Stomach (tissue), 9 donors: ENCODE data around the gene CYB5A. TPM values are rescaled to one million over a fixed set of nuclear protein-coding genes. Genes with fewer than 3 reads are reported as not detected.

ENCODE experiments used
- DNase-seq, 2 donors: peaks; one replicate each; pipeline versions ENCODE4 v3.0.0 to v3.0.0-alpha.2; 2013 to 2019
- H3K27ac ChIP-seq, 5 donors: fragments of 200-600 bp in 4 of 5; sonication (generic) in 4 of 5; one replicate each; pipeline ENCODE4 v1.5.1; 2013 to 2019; ENCODE audit warnings: mild to moderate bottlenecking in 1 of 5, moderate library complexity in 1 of 5
- H3K27me3 ChIP-seq, 3 donors: fragments of 200-600 bp; sonication (generic); one replicate each; pipeline ENCODE4 v1.5.1; 2017 to 2019; ENCODE audit warnings: mixed run types in 1 of 3
- H3K36me3 ChIP-seq, 4 donors: fragments of 200-600 bp; sonication (generic); 1 replicate in 3 of 4; 2 replicates in 1 of 4; pipeline ENCODE4 v1.5.1; 2016 to 2019
- H3K4me1 ChIP-seq, 4 donors: fragments of 200-600 bp; sonication (generic); one replicate each; pipeline ENCODE4 v1.5.1; 2016 to 2019
- H3K4me3 ChIP-seq, 4 donors: fragments of 200-600 bp; sonication (generic) in 3 of 4; one replicate each; pipeline ENCODE4 v1.5.1; 2016 to 2019; ENCODE audit warnings: mild to moderate bottlenecking in 1 of 4
- H3K9me3 ChIP-seq, 4 donors: fragments of 200-600 bp; sonication (generic); one replicate each; pipeline ENCODE4 v1.5.1; 2016 to 2019
- CTCF ChIP-seq, 7 experiments: fragments of 450-650 bp in 4 of 7; fragments of 200-600 bp in 3 of 7; sonication (generic) in 3 of 7; IDR thresholded peaks; one replicate each; pipeline ENCODE4 v1.5.1; 2016 to 2019; ENCODE audit warnings: antibody characterized with exemption in 7 of 7, control low read depth in 2 of 7, mild to moderate bottlenecking in 1 of 7
- EP300 ChIP-seq: sonication (generic); formaldehyde crosslinking; IDR thresholded peaks from one replicate; pipeline ENCODE4 v1.6.1; 2017; ENCODE audit warnings: antibody characterized with exemption
- POLR2A ChIP-seq, 4 donors: fragments of 450-650 bp; IDR thresholded peaks; one replicate each; pipeline ENCODE4 v1.6.1; 2016; ENCODE audit warnings: antibody characterized with exemption in 4 of 4, control low read depth in 2 of 4, mild to moderate bottlenecking in 1 of 4, moderate library complexity in 1 of 4
- POLR2AphosphoS5 ChIP-seq, 3 donors: sonication (generic); formaldehyde crosslinking; IDR thresholded peaks; one replicate each; pipeline ENCODE4 v1.6.1; 2016; ENCODE audit warnings: antibody characterized with exemption in 3 of 3
- WGBS, 5 donors: extraction: QIAGEN DNeasy Blood & Tissue Kit in 3 of 5; methylation state at CpG; one replicate each; pipeline versions ENCODE4 v1.1.5 to v1.1.7; 2013 to 2018; 5-methylcytosine and 5-hydroxymethylcytosine counted together
- intact Hi-C: fragments of 100-400 bp; cut with DNase I; formaldehyde crosslinking; loops from one replicate; pipeline ENCODE4 v1.15.1; 2023; ENCODE audit warnings: low total_unique reads
- polyA plus RNA-seq, 3 donors: library from polyadenylated mRNA; stranded (reverse); fragments of 200-250 nt; gene quantifications; one replicate each; pipeline ENCODE4 v1.2.3, GENCODE V29; 2013
- total RNA-seq, 5 donors: library from RNA; depleted of rRNA; stranded (reverse); fragments of >200 nt; gene quantifications; one replicate each; pipeline versions ENCODE4 v1.1.0 to v1.2.3, GENCODE V29; 2014 to 2016
- donor health status: healthy with polysubstance abuse.
- donor health status: Bipolar disorder and iron deficiency.
- donor health status: healthy.

CYB5A gene
- total and polyA plus RNA-seq, 8 donors: 75.9 to 450 (median 114) TPM

- H3K4me3 ChIP-seq: no peak overlapping the region
- WGBS, 5 donors: 79 to 90% (median 88%) methylated on average over 8 to 10 of the region's 10 CpGs
- TF ChIP-seq POLR2AphosphoS5 (IDR thresholded peaks at IDR 0.05): no peak
Observed at GRCh38 chr18:74226666-74227065, 65.1 kb downstream of the CYB5A start.

GRCh38 chr18:74226156-74226555 is 65.6 kb downstream of the CYB5A start:
- Histone ChIP-seq H3K4me3 (no peak overlapping the region), H3K4me1 (peaks cover 9 to 31% (median 28%) of the 10 kb centered on the region in 4 donors), H3K36me3 (no peaks in the 10 kb centered on the region), H3K9me3 (no peaks in the 10 kb centered on the region), H3K27ac (peak overlapping the region; percentile 70 to 93 (median 74)), H3K27me3 (no peaks in the 10 kb centered on the region)
- peak; percentile 34 to 58 for DNase-seq
- TF ChIP-seq EP300 (no peak), CTCF (IDR thresholded peaks at IDR 0.05) (no peak), POLR2AphosphoS5 (IDR thresholded peaks at IDR 0.05) (no peak), POLR2A (IDR thresholded peaks at IDR 0.05) (no peak)
- 34 to 53% (median 49%) methylated on average over 4 of the region's 4 CpGs for WGBS, 5 donors
- intact Hi-C loops: no loop called here

More at GRCh38 chr18:74226666-74227065, 65.1 kb downstream of the CYB5A start:
- no peaks in the 10 kb centered on the region for H3K27me3 ChIP-seq
- no peaks in the 10 kb centered on the region for H3K36me3 ChIP-seq
- intact Hi-C loops: no loop called here
- H3K27ac ChIP-seq: peak overlapping the region; percentile 30 to 93 (median 74)
- H3K4me1 ChIP-seq: peaks cover 10 to 36% (median 33%) of the 10 kb centered on the region in 4 donors
- no peaks in the 10 kb centered on the region for H3K9me3 ChIP-seq
- no peak for DNase-seq

GRCh38 chr18:74225193-74225840 is 66.4 kb downstream of the CYB5A start:
- no peak overlapping the region for H3K4me3 ChIP-seq
- DNase-seq: peak; percentile 60 to 91

GRCh38 chr18:74222710-74223494 is 68.9 kb downstream of the CYB5A start:
- H3K36me3 ChIP-seq: no peaks in the 10 kb centered on the region
- no peaks in the 10 kb centered on the region for H3K27me3 ChIP-seq
- 84 to 90% (median 88%) methylated on average over 7 of the region's 7 CpGs for WGBS, 5 donors
- intact Hi-C loops: no loop called here
- TF ChIP-seq CTCF (IDR thresholded peaks at IDR 0.05) (no peak), POLR2A (IDR thresholded peaks at IDR 0.05) (no peak), POLR2AphosphoS5 (IDR thresholded peaks at IDR 0.05) (no peak), EP300 (no peak)
- H3K4me1 ChIP-seq: peaks cover 10 to 20% (median 17%) of the 10 kb centered on the region in 4 donors
- DNase-seq: no peak
- no peaks in the 10 kb centered on the region for H3K9me3 ChIP-seq
- H3K27ac ChIP-seq: no peak overlapping the region
- H3K4me3 ChIP-seq: no peak overlapping the region

More at GRCh38 chr18:74225193-74225840, 66.4 kb downstream of the CYB5A start:
- Histone ChIP-seq H3K36me3 (no peaks in the 10 kb centered on the region), H3K9me3 (no peaks in the 10 kb centered on the region), H3K27ac (peak overlapping the region; percentile 71 to 93 (median 75)), H3K4me1 (peaks cover 9 to 27% (median 26%) of the 10 kb centered on the region in 4 donors), H3K27me3 (no peaks in the 10 kb centered on the region)
- 19 to 37% (median 27%) methylated on average over 5 of the region's 5 CpGs for WGBS, 5 donors
- intact Hi-C loops: no loop called here
- TF ChIP-seq POLR2A (IDR thresholded peaks at IDR 0.05): peak in 1 of 4 donors; percentile 19
- no peak for TF ChIP-seq CTCF (IDR thresholded peaks at IDR 0.05)
- peak; percentile 36 to 88 (median 61) for TF ChIP-seq POLR2AphosphoS5 (IDR thresholded peaks at IDR 0.05)
- TF ChIP-seq EP300: no peak
